Kidney (tissue), 14 donors: ENCODE data around the gene MKNK2. TPM values are rescaled to one million over a fixed set of nuclear protein-coding genes. Genes with fewer than 3 reads are reported as not detected.

Experiments used
- DNase-seq, 5 donors: peaks; one replicate each; pipeline ENCODE4 v3.0.0-alpha.2; 2013 to 2020
- FAIRE-seq: peaks from 2 replicates; lab custom pipeline; 2012; peaks lifted over from hg19 to GRCh38; lab: Jason Lieb, UNC
- H3K27ac ChIP-seq, 2 donors: one replicate each; pipeline ENCODE4 v1.7.0; 2013; ENCODE audit warnings: low read depth in 2 of 2, low read length in 2 of 2, inconsistent platforms in 1 of 2
- H3K27me3 ChIP-seq: one replicate; pipeline ENCODE4 v1.7.1; 2013; ENCODE audit warnings: low read length, inconsistent platforms; ENCODE audit not compliant: control insufficient read depth, insufficient read depth
- H3K36me3 ChIP-seq, 3 donors: one replicate each; pipeline versions ENCODE4 v1.7.0 to v1.7.1; 2013; ENCODE audit warnings: low read length in 3 of 3, control low read depth in 1 of 3, inconsistent platforms in 1 of 3; ENCODE audit not compliant: insufficient read depth in 3 of 3, control insufficient read depth in 2 of 3
- H3K4me1 ChIP-seq, 3 donors: one replicate each; pipeline versions ENCODE4 v1.7.0 to v1.7.1; 2013; ENCODE audit warnings: low read length in 3 of 3, inconsistent platforms in 1 of 3, low read depth in 1 of 3; ENCODE audit not compliant: control insufficient read depth in 2 of 3, insufficient read depth in 2 of 3
- H3K4me3 ChIP-seq, 3 donors: one replicate each; pipeline versions ENCODE4 v1.7.0 to v1.8.1; 2013; ENCODE audit warnings: low read length in 3 of 3, control low read depth in 1 of 3, inconsistent platforms in 1 of 3
- H3K9ac ChIP-seq, 3 donors: one replicate each; pipeline versions ENCODE4 v1.7.0 to v1.7.1; 2013; ENCODE audit warnings: low read length in 3 of 3, control low read depth in 1 of 3, inconsistent platforms in 1 of 3
- H3K9me3 ChIP-seq, 3 donors: one replicate each; pipeline versions ENCODE4 v1.7.0 to v1.7.1; 2013; ENCODE audit warnings: low read length in 3 of 3, control low read depth in 1 of 3, inconsistent platforms in 1 of 3; ENCODE audit not compliant: control insufficient read depth in 2 of 3, insufficient read depth in 1 of 3
- intact Hi-C: fragments of 100-400 bp; cut with DNase I; formaldehyde crosslinking; loops from one replicate; pipeline ENCODE4 v1.11.1; 2022
- polyA plus RNA-seq: library from polyadenylated mRNA; stranded (reverse); fragments of 350-450 nt; fragmentation: Illumina TruSeq; extraction: RNeasy Lipid Tissue Mini Kit (QIAGEN cat#74804); gene quantifications from one replicate; pipeline ENCODE4 v1.2.3, GENCODE V29; 2014; ENCODE audit warnings: low read depth, low replicate concordance; ENCODE audit not compliant: insufficient read depth
- total RNA-seq: library from RNA; stranded (reverse); fragmentation: NEBNext Ultra II Directional; extraction: Animal tissue kit (Norgen Biotek cat#: 25700); gene quantifications from one replicate; pipeline ENCODE4 v1.2.1, GENCODE V29; 2021
- TF ChIP-seq, protein P1 (sequence below): IDR thresholded peaks from 3 replicates; pipeline ENCODE4 v1.5.1; 2012; ENCODE audit warnings: mild to moderate bottlenecking, moderate library complexity, borderline replicate concordance; ENCODE audit not compliant: insufficient read depth; ENCODE audit errors: extremely low read depth
- donor health status: control.
- donor health status: control.
- donor health status: control.
- donor health status: control.
- donor health status: control.
- donor health status: DM: yes; HTN: yes; CAD: no.
- donor health status: Normal renal cell carcinoma (clear cell type).

The MKNK2 gene
- total and polyA plus RNA-seq, 2 donors from 2014 or later, result 67.2 to 190 TPM

DNA sequence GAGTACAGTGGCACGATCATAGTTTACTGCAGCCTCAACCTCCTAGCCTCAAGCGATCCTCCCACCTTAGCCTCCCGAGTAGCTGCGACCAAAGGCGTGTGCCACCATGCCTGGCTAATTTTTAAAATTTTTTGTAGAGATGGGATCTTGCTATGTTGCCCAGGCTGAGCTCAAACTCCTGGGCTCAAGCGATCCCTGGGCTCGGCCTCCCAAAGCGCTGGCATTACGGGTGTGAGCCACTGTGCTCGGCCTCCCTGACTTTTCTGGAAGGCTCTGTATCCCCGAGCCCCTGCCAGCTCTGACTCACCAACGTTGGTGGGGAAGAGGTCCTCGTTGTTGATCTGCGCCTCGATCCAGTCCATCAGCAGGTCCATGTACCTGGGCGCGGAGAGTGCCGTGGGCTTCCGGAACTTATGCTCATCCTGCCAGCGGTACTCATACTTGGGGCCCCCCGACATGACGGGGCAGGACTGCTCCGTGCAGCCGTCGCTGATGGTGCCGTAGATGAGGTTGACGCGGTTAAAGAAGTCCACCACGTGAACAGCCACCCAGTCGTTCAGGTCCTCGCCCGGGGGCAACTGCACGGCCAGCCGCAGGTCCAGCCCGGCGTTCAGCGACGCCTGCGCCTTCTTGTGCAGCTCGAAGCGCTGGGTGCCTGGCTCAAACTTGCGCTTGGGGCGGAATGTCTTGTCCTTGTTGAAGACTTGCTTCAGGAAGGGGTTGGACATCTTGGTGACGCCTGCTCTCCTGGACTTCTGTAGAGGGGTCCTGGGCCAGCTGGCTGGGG is 27.0 kb upstream of the MKNK2 start:
- intact Hi-C loops, result no loop called here
- no peak for FAIRE-seq
- Histone ChIP-seq H3K27me3 (no peaks in the 10 kb centered on the region), H3K4me3 (no peak overlapping the region), H3K9ac (no peak overlapping the region), H3K27ac (no peak overlapping the region), H3K36me3 (peaks cover 0 to 18% (median 6%) of the 10 kb centered on the region in 3 donors), H3K4me1 (no peaks in the 10 kb centered on the region), H3K9me3 (no peaks in the 10 kb centered on the region)
- TF ChIP-seq, protein P1, sequence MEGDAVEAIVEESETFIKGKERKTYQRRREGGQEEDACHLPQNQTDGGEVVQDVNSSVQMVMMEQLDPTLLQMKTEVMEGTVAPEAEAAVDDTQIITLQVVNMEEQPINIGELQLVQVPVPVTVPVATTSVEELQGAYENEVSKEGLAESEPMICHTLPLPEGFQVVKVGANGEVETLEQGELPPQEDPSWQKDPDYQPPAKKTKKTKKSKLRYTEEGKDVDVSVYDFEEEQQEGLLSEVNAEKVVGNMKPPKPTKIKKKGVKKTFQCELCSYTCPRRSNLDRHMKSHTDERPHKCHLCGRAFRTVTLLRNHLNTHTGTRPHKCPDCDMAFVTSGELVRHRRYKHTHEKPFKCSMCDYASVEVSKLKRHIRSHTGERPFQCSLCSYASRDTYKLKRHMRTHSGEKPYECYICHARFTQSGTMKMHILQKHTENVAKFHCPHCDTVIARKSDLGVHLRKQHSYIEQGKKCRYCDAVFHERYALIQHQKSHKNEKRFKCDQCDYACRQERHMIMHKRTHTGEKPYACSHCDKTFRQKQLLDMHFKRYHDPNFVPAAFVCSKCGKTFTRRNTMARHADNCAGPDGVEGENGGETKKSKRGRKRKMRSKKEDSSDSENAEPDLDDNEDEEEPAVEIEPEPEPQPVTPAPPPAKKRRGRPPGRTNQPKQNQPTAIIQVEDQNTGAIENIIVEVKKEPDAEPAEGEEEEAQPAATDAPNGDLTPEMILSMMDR, result no peak
- peak in 1 of 5 donors; percentile 74 for DNase-seq

DNA sequence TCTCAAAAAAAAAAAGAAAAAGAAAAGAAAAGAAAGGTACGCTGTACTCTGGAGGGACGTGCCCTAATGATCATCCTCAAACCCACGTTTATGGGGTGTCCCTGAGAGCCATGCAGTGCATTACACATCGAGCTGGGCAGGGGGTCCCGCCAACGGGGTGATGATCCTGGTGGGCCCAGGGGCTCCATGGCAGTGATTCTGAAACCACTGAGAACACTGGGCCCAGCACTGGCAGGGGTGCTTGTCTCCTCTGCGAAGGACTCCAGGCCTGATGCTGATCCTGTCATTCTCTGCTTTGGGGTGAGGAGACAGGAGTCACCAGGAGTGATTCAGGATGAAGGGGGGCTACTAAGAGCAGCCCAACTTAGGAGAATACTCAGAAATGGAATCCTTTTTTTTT is 26.4 kb upstream of the MKNK2 start:
- DNase-seq, result peak in 1 of 5 donors; percentile 51
- H3K9me3 ChIP-seq, result no peaks in the 10 kb centered on the region
- intact Hi-C loops, result no loop called here
- peaks cover 0 to 18% (median 6%) of the 10 kb centered on the region in 3 donors for H3K36me3 ChIP-seq
- H3K27ac ChIP-seq, result no peak overlapping the region
- H3K4me1 ChIP-seq, result no peaks in the 10 kb centered on the region
- TF ChIP-seq, protein P1, result no peak
- H3K27me3 ChIP-seq, result no peaks in the 10 kb centered on the region
- H3K4me3 ChIP-seq, result no peak overlapping the region
- FAIRE-seq, result no peak
- H3K9ac ChIP-seq, result no peak overlapping the region

DNA sequence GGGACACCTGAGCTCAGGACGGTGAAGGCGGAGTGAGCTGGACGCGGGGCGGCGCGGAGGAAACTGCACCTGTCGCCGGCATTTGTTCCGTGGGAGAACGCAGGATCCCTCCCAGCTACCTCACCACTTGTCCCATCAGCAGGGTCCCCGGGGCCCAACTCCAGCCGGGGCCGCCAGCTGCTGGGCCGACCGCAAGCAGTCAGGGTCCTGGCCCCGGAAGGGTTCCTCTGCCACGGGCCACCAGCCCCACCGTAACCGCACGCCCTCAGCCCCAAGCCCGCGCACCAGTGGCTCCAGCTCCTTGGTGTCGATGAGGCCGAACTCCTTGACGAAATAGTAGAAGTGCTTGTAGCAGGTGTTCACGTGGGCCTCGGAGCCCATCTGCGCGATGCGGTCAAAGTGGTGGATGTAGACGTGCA is 25.5 kb upstream of the MKNK2 start:
- H3K9ac ChIP-seq, result no peak overlapping the region
- H3K36me3 ChIP-seq, result peaks cover 0 to 18% (median 6%) of the 10 kb centered on the region in 3 donors
- no peak overlapping the region for H3K27ac ChIP-seq
- DNase-seq, result peak in 1 of 5 donors; percentile 68
- H3K27me3 ChIP-seq, result no peaks in the 10 kb centered on the region
- H3K9me3 ChIP-seq, result no peaks in the 10 kb centered on the region
- no peaks in the 10 kb centered on the region for H3K4me1 ChIP-seq
- FAIRE-seq, result no peak
- no peak overlapping the region for H3K4me3 ChIP-seq
- TF ChIP-seq, protein P1, result no peak
- intact Hi-C loops, result no loop called here
